Cerebellar nuclear complex (tissue), 1 donor: ENCODE data around the gene SPRY1.

Experiments
- DNase-seq, 2 experiments: peaks; one replicate each; lab custom pipeline; 2025; lab: John Stamatoyannopoulos, UW

The SPRY1 gene

GRCh38 chr4:123444290-123444731 is 47.7 kb downstream of the SPRY1 start:
- no peak for DNase-seq

GRCh38 chr4:123446865-123447474 is 50.4 kb downstream of the SPRY1 start:
- no peak for DNase-seq

- no peak for DNase-seq
Observed at GRCh38 chr4:123449362-123449761, 52.8 kb downstream of the SPRY1 start.

- DNase-seq: no peak
Observed at GRCh38 chr4:123449780-123450179, 53.2 kb downstream of the SPRY1 start.

GRCh38 chr4:123450393-123450792 is 53.8 kb downstream of the SPRY1 start:
- DNase-seq: no peak

- no peak for DNase-seq
Observed at GRCh38 chr4:123452616-123453015, 56.0 kb downstream of the SPRY1 start.

GRCh38 chr4:123453061-123453680 is 56.6 kb downstream of the SPRY1 start:
- no peak for DNase-seq
